ENCODE data around the gene IDH2.

GRCh38 chr15:90141646-90142045, 39.4 kb upstream of the IDH2 start:
- TF ChIP-seq RAD21 (IDR thresholded peaks at IDR 0.05; ENCODE audit: low read depth) (no peak), YY1 (IDR thresholded peaks at IDR 0.05; ENCODE audit: extremely low read depth, insufficient replicate concordance, low read depth, low read length) (no peak), CEBPB (IDR thresholded peaks at IDR 0.05; ENCODE audit: low read depth) (no peak)
- TF ChIP-seq, protein P1, sequence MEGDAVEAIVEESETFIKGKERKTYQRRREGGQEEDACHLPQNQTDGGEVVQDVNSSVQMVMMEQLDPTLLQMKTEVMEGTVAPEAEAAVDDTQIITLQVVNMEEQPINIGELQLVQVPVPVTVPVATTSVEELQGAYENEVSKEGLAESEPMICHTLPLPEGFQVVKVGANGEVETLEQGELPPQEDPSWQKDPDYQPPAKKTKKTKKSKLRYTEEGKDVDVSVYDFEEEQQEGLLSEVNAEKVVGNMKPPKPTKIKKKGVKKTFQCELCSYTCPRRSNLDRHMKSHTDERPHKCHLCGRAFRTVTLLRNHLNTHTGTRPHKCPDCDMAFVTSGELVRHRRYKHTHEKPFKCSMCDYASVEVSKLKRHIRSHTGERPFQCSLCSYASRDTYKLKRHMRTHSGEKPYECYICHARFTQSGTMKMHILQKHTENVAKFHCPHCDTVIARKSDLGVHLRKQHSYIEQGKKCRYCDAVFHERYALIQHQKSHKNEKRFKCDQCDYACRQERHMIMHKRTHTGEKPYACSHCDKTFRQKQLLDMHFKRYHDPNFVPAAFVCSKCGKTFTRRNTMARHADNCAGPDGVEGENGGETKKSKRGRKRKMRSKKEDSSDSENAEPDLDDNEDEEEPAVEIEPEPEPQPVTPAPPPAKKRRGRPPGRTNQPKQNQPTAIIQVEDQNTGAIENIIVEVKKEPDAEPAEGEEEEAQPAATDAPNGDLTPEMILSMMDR (IDR thresholded peaks at IDR 0.05 in 2 of 3, conservative IDR thresholded peaks at IDR 0.05 in 1 of 3; ENCODE audit: borderline replicate concordance in 1 of 3, insufficient read depth in 1 of 3, low read depth in 2 of 3, low read length in 2 of 3), result no peak
